WTC11 (cell line): ENCODE measurements around the gene ANKRD29. TPM values are rescaled to one million over a fixed set of nuclear protein-coding genes. Genes with fewer than 3 reads are reported as not detected.

Experiments used
- ATAC-seq: fragments of 200-7000 bp; cut with Tn5 transposase; 2 replicates; pipeline ENCODE4 v1.10.0; 2021; ENCODE audit warnings: mild to moderate bottlenecking, moderate library complexity
- CTCF ChIA-PET: fragments of 300-600 bp; sonication (Branson Sonifier 250); formaldehyde crosslinking; loops from one replicate; lab custom pipeline; 2021; ENCODE audit warnings: antibody characterized with exemption; lab: Charles Lee
- POLR2A ChIA-PET: fragments of 350-600 bp; sonication (Branson Sonifier 250); formaldehyde crosslinking; loops from one replicate; lab custom pipeline; 2021; ENCODE audit warnings: antibody characterized with exemption; lab: Charles Lee
- DNase-seq: peaks from one replicate; pipeline ENCODE4 v3.0.0; 2021; ENCODE audit warnings: low spot score
- H3K27ac Mint-ChIP-seq: 2 replicates; pipeline ENCODE4 v1.8.0; 2021; ENCODE audit warnings: mixed read lengths
- H3K27me3 Mint-ChIP-seq: 2 replicates; pipeline ENCODE4 v1.8.0; 2021; ENCODE audit warnings: low read depth, mild to moderate bottlenecking, moderate library complexity, mixed read lengths
- H3K36me3 Mint-ChIP-seq: 2 replicates; pipeline ENCODE4 v1.8.0; 2021; ENCODE audit warnings: mixed read lengths
- H3K4me1 Mint-ChIP-seq: 2 replicates; pipeline ENCODE4 v1.8.0; 2022; ENCODE audit warnings: mixed read lengths
- H3K4me3 Mint-ChIP-seq: 2 replicates; pipeline ENCODE4 v1.8.0; 2021; ENCODE audit warnings: mild to moderate bottlenecking, moderate library complexity, mixed read lengths
- H3K9me3 Mint-ChIP-seq: 2 replicates; pipeline ENCODE4 v1.8.0; 2021; ENCODE audit warnings: mixed read lengths
- ARID4B ChIP-seq: sonication (generic); formaldehyde crosslinking; IDR thresholded peaks from 2 replicates; pipeline ENCODE4 v1.8.0; 2023; ENCODE audit warnings: missing genetic modification reagents, mild to moderate bottlenecking, borderline replicate concordance
- ATF3 ChIP-seq: sonication (generic); formaldehyde crosslinking; conservative IDR thresholded peaks from 2 replicates; pipeline ENCODE4 v1.8.1; 2022; ENCODE audit warnings: mild to moderate bottlenecking, missing genetic modification reagents
- E2F5 ChIP-seq: sonication (generic); formaldehyde crosslinking; IDR thresholded peaks from 2 replicates; pipeline ENCODE4 v1.8.1; 2022; ENCODE audit warnings: mild to moderate bottlenecking, moderate library complexity, missing genetic modification reagents
- ELF4 ChIP-seq: sonication (generic); formaldehyde crosslinking; IDR thresholded peaks from 2 replicates; pipeline ENCODE4 v1.8.1; 2022; ENCODE audit warnings: low read depth, mild to moderate bottlenecking, moderate library complexity, missing genetic modification reagents
- FOXK1 ChIP-seq: sonication (generic); formaldehyde crosslinking; IDR thresholded peaks from 2 replicates; pipeline ENCODE4 v1.8.0; 2022; ENCODE audit warnings: mild to moderate bottlenecking, moderate library complexity, missing genetic modification reagents
- IRF1 ChIP-seq: sonication (generic); formaldehyde crosslinking; IDR thresholded peaks from 2 replicates; pipeline ENCODE4 v1.8.0; 2023; ENCODE audit warnings: missing genetic modification reagents
- JUN ChIP-seq: sonication (generic); formaldehyde crosslinking; IDR thresholded peaks from 2 replicates; pipeline ENCODE4 v1.8.0; 2023; ENCODE audit warnings: mild to moderate bottlenecking, missing genetic modification reagents
- KAT7 ChIP-seq: sonication (generic); formaldehyde crosslinking; IDR thresholded peaks from 2 replicates; pipeline ENCODE4 v1.8.1; 2023; ENCODE audit warnings: missing genetic modification reagents, mild to moderate bottlenecking, borderline replicate concordance
- MLX ChIP-seq: sonication (generic); formaldehyde crosslinking; IDR thresholded peaks from 2 replicates; pipeline ENCODE4 v1.8.1; 2023; ENCODE audit warnings: mild to moderate bottlenecking, missing genetic modification reagents, moderate library complexity
- NFE2L1 ChIP-seq: sonication (generic); formaldehyde crosslinking; IDR thresholded peaks from 2 replicates; pipeline ENCODE4 v1.8.1; 2023; ENCODE audit warnings: missing genetic modification reagents
- NR2C2 ChIP-seq: sonication (generic); formaldehyde crosslinking; IDR thresholded peaks from 2 replicates; pipeline ENCODE4 v1.8.0; 2022; ENCODE audit warnings: mild to moderate bottlenecking, missing genetic modification reagents
- SP1 ChIP-seq: sonication (generic); formaldehyde crosslinking; conservative IDR thresholded peaks from 2 replicates; pipeline ENCODE4 v1.8.1; 2022; ENCODE audit warnings: missing genetic modification reagents
- TP53 ChIP-seq: sonication (generic); formaldehyde crosslinking; IDR thresholded peaks from 2 replicates; pipeline ENCODE4 v1.8.1; 2023; ENCODE audit warnings: mild to moderate bottlenecking, missing genetic modification reagents
- ZMAT4 ChIP-seq: fragments of 250-450 bp; sonication (Bioruptor Pico); IDR thresholded peaks from 2 replicates; pipeline ENCODE4 v1.9.0; 2021; ENCODE audit warnings: mild to moderate bottlenecking
- ZNF138 ChIP-seq: sonication (generic); formaldehyde crosslinking; conservative IDR thresholded peaks from 2 replicates; pipeline ENCODE4 v1.8.1; 2022; ENCODE audit warnings: mild to moderate bottlenecking, moderate library complexity, missing genetic modification reagents
- ZNF232 ChIP-seq: sonication (generic); formaldehyde crosslinking; IDR thresholded peaks from 2 replicates; pipeline ENCODE4 v1.8.0; 2022; ENCODE audit warnings: mild to moderate bottlenecking, missing genetic modification reagents
- ZNF263 ChIP-seq: sonication (generic); formaldehyde crosslinking; IDR thresholded peaks from 2 replicates; pipeline ENCODE4 v1.8.1; 2022; ENCODE audit warnings: low read depth, mild to moderate bottlenecking, moderate library complexity, missing genetic modification reagents
- ZNF317 ChIP-seq: sonication (generic); formaldehyde crosslinking; IDR thresholded peaks from 2 replicates; pipeline ENCODE4 v1.8.1; 2023; ENCODE audit warnings: low read depth, mild to moderate bottlenecking, moderate library complexity, missing genetic modification reagents, borderline replicate concordance
- ZNF396 ChIP-seq: fragments of 250-450 bp; sonication (Bioruptor Pico); IDR thresholded peaks from 2 replicates; pipeline ENCODE4 v1.8.0; 2021; ENCODE audit warnings: mild to moderate bottlenecking, moderate library complexity, borderline replicate concordance
- ZNF423 ChIP-seq: fragments of 250-450 bp; sonication (Bioruptor Pico); IDR thresholded peaks from 2 replicates; pipeline ENCODE4 v2.1.2; 2022; ENCODE audit warnings: mild to moderate bottlenecking, moderate library complexity
- ZNF532 ChIP-seq: fragments of 250-450 bp; sonication (Bioruptor Pico); IDR thresholded peaks from 2 replicates; pipeline ENCODE4 v1.9.0; 2021; ENCODE audit warnings: mild to moderate bottlenecking, borderline replicate concordance
- ZNF671 ChIP-seq: fragments of 250-450 bp; sonication (Bioruptor Pico); IDR thresholded peaks from 2 replicates; pipeline ENCODE4 v1.8.0; 2021; ENCODE audit warnings: mild to moderate bottlenecking
- total RNA-seq: library from RNA; stranded (reverse); gene quantifications from 3 replicates; pipeline ENCODE4 v1.2.3, GENCODE V29; 2021

Gene ANKRD29
- total RNA-seq, 1 experiment from 2014 or later: 4.9 TPM

- no peak for TF ChIP-seq ELF4 (CRISPR knock-in tag)
- TF ChIP-seq TP53: no peak
These were observed 53.2 kb downstream of the ANKRD29 start (continued) for GRCh38 chr18:23609390-23610023.

- no peaks in the 10 kb centered on the region for H3K4me1 Mint-ChIP-seq
- no peaks in the 10 kb centered on the region; the same call in 1 of the 2 replicates for H3K27me3 Mint-ChIP-seq
- CTCF ChIA-PET: interaction anchor here (1.1 to 2.1 kb wide), 2 partner anchors 10 to 14 kb away, joined by 3 to 7 read pairs; no protein-coding TSS in a partner anchor
- H3K9me3 Mint-ChIP-seq: no peaks in the 10 kb centered on the region
- no peak overlapping the region for H3K4me3 Mint-ChIP-seq
- POLR2A ChIA-PET: no interaction called here
- no peak for ATAC-seq
- no peak for DNase-seq
- H3K27ac Mint-ChIP-seq: no peak overlapping the region
- TF ChIP-seq MLX (CRISPR knock-in tag): no peak
- TF ChIP-seq ZNF532: no peak
- TF ChIP-seq KAT7 (CRISPR knock-in tag): no peak
- TF ChIP-seq JUN (CRISPR knock-in tag): no peak
- TF ChIP-seq ZNF232 (CRISPR knock-in tag): no peak
- no peak for TF ChIP-seq NR2C2 (CRISPR knock-in tag)
- TF ChIP-seq SP1 (CRISPR knock-in tag): no peak
- no peak for TF ChIP-seq NFE2L1 (CRISPR knock-in tag)
- no peak for TF ChIP-seq ZMAT4 (CRISPR knock-in tag)
- no peak for TF ChIP-seq ZNF671 (CRISPR knock-in tag)
- TF ChIP-seq FOXK1: no peak
- TF ChIP-seq ZNF138 (CRISPR knock-in tag): no peak
- TF ChIP-seq ZNF263 (CRISPR knock-in tag): no peak
- TF ChIP-seq ZNF423 (CRISPR knock-in tag): no peak
- no peak for TF ChIP-seq ZNF317 (CRISPR knock-in tag)
- no peak for TF ChIP-seq ZNF396 (CRISPR knock-in tag)
- no peaks in the 10 kb centered on the region for H3K36me3 Mint-ChIP-seq
These were observed 54.5 kb downstream of the ANKRD29 start for GRCh38 chr18:23608211-23608610.

GRCh38 chr18:23605941-23606340, 56.8 kb downstream of the ANKRD29 start:
- DNase-seq (no peak), ATAC-seq (no peak)
- H3K4me1 Mint-ChIP-seq: no peaks in the 10 kb centered on the region
- no peaks in the 10 kb centered on the region for H3K27me3 Mint-ChIP-seq
- H3K9me3 Mint-ChIP-seq: no peaks in the 10 kb centered on the region
- no peak overlapping the region for H3K4me3 Mint-ChIP-seq
- no peaks in the 10 kb centered on the region for H3K36me3 Mint-ChIP-seq
- ChIA-PET CTCF (no interaction called here), POLR2A (no interaction called here)
- no peak overlapping the region for H3K27ac Mint-ChIP-seq
- no peak for TF ChIP-seq IRF1
- no peak for TF ChIP-seq ATF3 (CRISPR knock-in tag)
- no peak for TF ChIP-seq ZMAT4 (CRISPR knock-in tag)
- no peak for TF ChIP-seq ARID4B
- no peak for TF ChIP-seq E2F5 (CRISPR knock-in tag)
